Esophagus squamous epithelium (tissue), 5 donors: ENCODE results near the gene WRAP73. TPM values are rescaled to one million over a fixed set of nuclear protein-coding genes. Genes with fewer than 3 reads are reported as not detected.

ENCODE experiments used
- DNase-seq: peaks from one replicate; lab custom pipeline; 2025; lab: John Stamatoyannopoulos, UW
- H3K27ac ChIP-seq, 4 donors: fragments of 200-600 bp; sonication (generic); one replicate each; pipeline ENCODE4 v1.5.1; 2016 to 2019; ENCODE audit warnings: mild to moderate bottlenecking in 1 of 4
- H3K27me3 ChIP-seq, 4 donors: fragments of 200-600 bp; sonication (generic); 1 replicate in 3 of 4; 2 replicates in 1 of 4; pipeline versions ENCODE4 v1.5.1 to v1.6.0; 2017 to 2021; ENCODE audit warnings: antibody characterized with exemption in 1 of 4
- H3K36me3 ChIP-seq, 3 donors: fragments of 200-600 bp; sonication (generic); one replicate each; pipeline ENCODE4 v1.5.1; 2016 to 2019
- H3K4me1 ChIP-seq, 3 donors: fragments of 200-600 bp; sonication (generic); one replicate each; pipeline ENCODE4 v1.5.1; 2017 to 2019
- H3K4me3 ChIP-seq, 4 donors: fragments of 200-600 bp; sonication (generic); 1 replicate in 3 of 4; 2 replicates in 1 of 4; pipeline ENCODE4 v1.5.1; 2016 to 2019; ENCODE audit warnings: mild to moderate bottlenecking in 2 of 4, moderate library complexity in 1 of 4
- H3K9me3 ChIP-seq, 3 donors: fragments of 200-600 bp; sonication (generic); one replicate each; pipeline ENCODE4 v1.5.1; 2016 to 2019
- CTCF ChIP-seq, 6 experiments: fragments of 450-650 bp in 4 of 6; fragments of 200-600 bp in 2 of 6; sonication (generic) in 2 of 6; IDR thresholded peaks; one replicate each; pipeline ENCODE4 v1.5.1; 2016 to 2019; ENCODE audit warnings: antibody characterized with exemption in 6 of 6, mild to moderate bottlenecking in 4 of 6, moderate library complexity in 4 of 6
- POLR2A ChIP-seq, 4 donors: fragments of 450-650 bp; IDR thresholded peaks; one replicate each; pipeline ENCODE4 v1.6.1; 2017; ENCODE audit warnings: antibody characterized with exemption in 4 of 4, mild to moderate bottlenecking in 4 of 4, moderate library complexity in 3 of 4
- WGBS, 2 donors: methylation state at CpG; one replicate each; pipeline ENCODE4 v1.1.5; 2018; 5-methylcytosine and 5-hydroxymethylcytosine counted together
- intact Hi-C: fragments of 100-400 bp; cut with DNase I; formaldehyde crosslinking; loops from one replicate; pipeline ENCODE4 v1.15.0; 2022
- total RNA-seq, 4 donors: library from RNA; depleted of rRNA; stranded (reverse); fragments of >200 nt; gene quantifications; one replicate each; pipeline ENCODE4 v1.1.0, GENCODE V29; 2016
- donor health status: DM: yes; HTN: yes; CAD: no.

WRAP73 gene
- total RNA-seq, 4 donors from 2014 or later = 7.6 to 17.2 (median 11.8) TPM

- Histone ChIP-seq H3K36me3 (no peaks in the 10 kb centered on the region), H3K27ac (peak overlapping the region in 1 of 4 donors; percentile 0), H3K4me1 (peaks cover 10 to 17% (median 14%) of the 10 kb centered on the region in 3 donors), H3K27me3 (peaks cover 0 to 23% (median 0%) of the 10 kb centered on the region in 4 donors), H3K9me3 (no peaks in the 10 kb centered on the region), H3K4me3 (no peak overlapping the region)
- intact Hi-C loops = no loop called here
- TF ChIP-seq CTCF (IDR thresholded peaks at IDR 0.05) (no peak), POLR2A (IDR thresholded peaks at IDR 0.05) (no peak)
- DNase-seq = no peak
- 78% methylated on average over 9 of the region's 17 CpGs; no CpG with 5 or more reads in 1 of the 2 donors for WGBS, 2 donors
These were observed 56.6 kb downstream of the WRAP73 start for GRCh38 chr1:3593334-3593733.

- H3K27me3 ChIP-seq = peaks cover 0 to 13% (median 0%) of the 10 kb centered on the region in 4 donors
- TF ChIP-seq CTCF (IDR thresholded peaks at IDR 0.05) = no peak
- no peak for TF ChIP-seq POLR2A (IDR thresholded peaks at IDR 0.05)
- intact Hi-C loops = no loop called here
- H3K36me3 ChIP-seq = no peaks in the 10 kb centered on the region
- H3K4me1 ChIP-seq = no peaks in the 10 kb centered on the region
- DNase-seq = no peak
- H3K9me3 ChIP-seq = no peaks in the 10 kb centered on the region
- peak overlapping the region in 1 of 4 donors; percentile 2 for H3K27ac ChIP-seq
- H3K4me3 ChIP-seq = no peak overlapping the region
- 60 to 86% methylated on average over 2 to 5 of the region's 33 CpGs for WGBS, 2 donors
These were observed 58.7 kb downstream of the WRAP73 start for GRCh38 chr1:3590951-3591865.

- intact Hi-C loops = no loop called here
- no peaks in the 10 kb centered on the region for H3K9me3 ChIP-seq
- no peak overlapping the region for H3K4me3 ChIP-seq
- H3K27ac ChIP-seq = peak overlapping the region in 1 of 4 donors; percentile 2
- H3K4me1 ChIP-seq = no peaks in the 10 kb centered on the region
- H3K36me3 ChIP-seq = no peaks in the 10 kb centered on the region
- no peak for TF ChIP-seq POLR2A (IDR thresholded peaks at IDR 0.05)
- no peak for TF ChIP-seq CTCF (IDR thresholded peaks at IDR 0.05)
- 61 to 73% methylated on average over 11 to 16 of the region's 27 CpGs for WGBS, 2 donors
- H3K27me3 ChIP-seq = peaks cover 0 to 13% (median 0%) of the 10 kb centered on the region in 4 donors
- no peak for DNase-seq
These were observed 59.7 kb downstream of the WRAP73 start for GRCh38 chr1:3590139-3590763.

GRCh38 chr1:3588395-3588794 is 61.5 kb downstream of the WRAP73 start:
- no peak for TF ChIP-seq CTCF (IDR thresholded peaks at IDR 0.05)
- no peak for TF ChIP-seq POLR2A (IDR thresholded peaks at IDR 0.05)
- intact Hi-C loops = no loop called here
- no peak for DNase-seq
- H3K4me1 ChIP-seq = no peaks in the 10 kb centered on the region
- H3K27ac ChIP-seq = no peak overlapping the region
- no peaks in the 10 kb centered on the region for H3K9me3 ChIP-seq
- 88 to 100% methylated on average over 1 to 4 of the region's 5 CpGs for WGBS, 2 donors
- H3K27me3 ChIP-seq = peaks cover 0 to 13% (median 0%) of the 10 kb centered on the region in 4 donors
- no peaks in the 10 kb centered on the region for H3K36me3 ChIP-seq
- H3K4me3 ChIP-seq = no peak overlapping the region
